ENCODE results near the gene UQCRQ.

- TF ChIP-seq POLR2AphosphoS5 (IDR thresholded peaks at IDR 0.05) (no peak), CTCF (IDR thresholded peaks at IDR 0.05) (no peak), EP300 (IDR thresholded peaks at IDR 0.05) (no peak), POLR2A (IDR thresholded peaks at IDR 0.05) (no peak)
Measured at GRCh38 chr5:132896685-132897084, 30.2 kb downstream of the UQCRQ start.

Measured in upper lobe of left lung (tissue), 4 donors.